HG03066 (cell line): ENCODE results near the gene ASTN1.
"Not testable (repeated sequence)": the region's sequence is repeated elsewhere in the genome, so short reads cannot be mapped to it uniquely, and the experiment has no call there.

ENCODE experiments used
- ATAC-seq: cut with Tn5 transposase; IDR thresholded peaks from one replicate; pipeline ENCODE4 v1.9.1; 2021; ENCODE audit warnings: low read depth; ENCODE audit not compliant: unreplicated experiment

Gene ASTN1

DNA sequence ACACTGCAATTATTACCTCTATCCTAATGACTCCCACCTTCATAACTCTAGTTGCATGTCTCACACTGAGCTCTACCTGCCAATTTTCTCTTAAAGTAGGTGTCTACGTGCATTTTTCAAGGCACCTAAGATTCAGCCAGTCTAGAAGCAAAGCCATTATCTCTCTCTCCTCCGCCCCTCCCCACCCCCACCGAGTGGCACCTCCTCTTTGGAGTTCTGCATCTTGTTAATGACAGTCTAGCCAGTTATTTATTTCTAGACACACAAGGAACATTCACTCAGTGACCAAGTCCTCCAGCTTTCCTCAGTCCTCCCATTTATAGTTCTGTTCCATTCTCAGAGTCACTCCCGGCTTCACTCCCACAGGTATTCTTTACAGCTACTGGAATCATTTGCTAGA, 47.6 kb downstream of the ASTN1 start:
- no peak for ATAC-seq

DNA sequence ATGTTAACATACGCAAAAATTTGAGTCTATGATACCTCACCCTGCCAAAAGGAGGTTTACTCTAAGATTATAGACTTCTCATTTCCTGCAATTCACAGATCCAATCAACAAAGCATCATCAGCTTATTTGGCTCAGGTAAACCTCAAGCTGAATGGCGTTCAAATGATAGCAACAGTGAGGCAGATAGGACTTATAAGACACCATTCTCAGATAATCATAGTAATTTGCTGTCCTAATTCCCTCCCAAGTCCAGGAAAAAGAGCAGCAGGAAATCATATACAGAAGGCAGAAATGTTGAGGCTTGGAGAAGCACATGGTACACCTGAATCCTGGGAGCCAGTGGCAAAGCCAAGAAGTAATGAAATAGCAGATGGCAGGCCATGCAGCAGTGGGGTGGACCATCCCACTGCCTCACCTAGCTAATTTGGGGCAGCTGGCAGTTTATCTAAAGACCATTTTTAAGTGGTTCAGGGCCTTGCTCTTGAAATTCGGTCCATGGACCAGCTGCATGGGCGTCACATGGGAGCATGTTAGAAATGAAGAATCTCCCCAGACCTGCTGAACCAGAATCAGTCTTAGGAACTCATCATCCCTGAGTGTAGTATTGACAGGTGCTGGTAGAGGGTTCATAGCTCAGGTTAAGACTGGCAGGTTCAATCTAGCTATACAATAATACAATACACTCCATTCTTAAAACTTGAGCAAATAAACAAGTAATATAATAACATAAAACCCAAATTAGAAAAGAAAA, 57.7 kb downstream of the ASTN1 start:
- ATAC-seq = no peak

- ATAC-seq = no peak
These were observed 58.3 kb downstream of the ASTN1 start for GRCh38 chr1:177106196-177106595.

GRCh38 chr1:177103005-177103852, 61.3 kb downstream of the ASTN1 start:
- no peak for ATAC-seq

GRCh38 chr1:177092001-177092400, 72.5 kb downstream of the ASTN1 start:
- no peak for ATAC-seq

DNA sequence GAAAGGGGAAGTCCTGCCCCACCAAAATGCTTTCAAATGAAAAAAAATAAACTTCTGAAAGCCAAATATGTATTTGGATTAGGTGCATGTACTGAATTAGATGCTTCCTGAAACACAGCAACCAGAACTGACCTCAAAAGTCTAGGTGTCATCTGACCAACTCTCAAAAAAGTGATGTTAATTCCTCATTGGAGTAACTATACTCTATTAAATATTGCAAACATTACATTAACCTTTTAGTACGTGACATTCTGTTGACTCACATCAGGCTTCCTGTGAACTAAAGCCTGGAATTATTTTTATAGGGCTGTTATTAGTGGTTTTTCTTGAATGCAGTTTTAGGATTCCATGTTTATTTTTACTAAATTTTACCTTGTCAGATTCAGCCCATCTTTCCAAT, 73.5 kb downstream of the ASTN1 start:
- no peak for ATAC-seq

DNA sequence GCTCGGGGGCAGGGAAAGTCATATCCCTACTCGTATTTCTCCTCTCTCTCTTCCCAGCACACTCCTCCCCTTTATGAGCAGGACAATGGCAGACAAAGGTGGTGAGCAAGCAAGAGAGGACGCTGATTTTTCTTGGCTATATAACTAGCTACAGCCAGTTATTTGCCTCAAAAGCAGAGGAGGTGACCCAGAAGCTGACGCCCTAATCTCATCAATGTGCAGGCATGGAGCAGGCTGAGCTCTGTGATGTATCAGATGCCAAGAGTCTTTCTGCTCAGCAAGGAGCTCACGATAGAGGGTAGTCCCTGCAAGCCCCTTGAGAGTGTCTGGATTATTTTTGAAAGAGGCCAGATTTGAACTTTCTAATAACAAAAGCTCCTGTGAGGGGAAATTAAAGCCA, 75.5 kb downstream of the ASTN1 start:
- no peak for ATAC-seq

GRCh38 chr1:177082855-177083693, 81.4 kb downstream of the ASTN1 start:
- ATAC-seq = no peak

DNA sequence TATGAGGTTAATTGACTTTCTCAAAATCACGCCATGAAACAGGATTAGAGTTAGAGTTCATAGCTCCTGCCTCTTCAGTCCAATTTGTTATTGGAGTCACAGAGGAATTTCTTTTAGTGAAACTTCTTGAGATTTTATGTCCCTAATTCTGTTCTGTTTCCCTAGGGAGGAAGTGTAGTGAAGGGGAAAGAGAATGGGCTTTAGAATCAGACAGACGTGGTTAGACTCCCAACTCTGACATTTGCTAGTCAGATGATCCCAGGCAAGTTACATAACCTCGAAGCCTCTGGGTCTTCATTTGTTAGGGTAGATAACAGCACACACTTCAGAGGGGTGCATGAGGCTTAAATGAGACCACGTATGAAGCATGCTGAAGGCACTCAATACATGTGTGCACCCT, 83.9 kb downstream of the ASTN1 start:
- ATAC-seq = no peak

DNA sequence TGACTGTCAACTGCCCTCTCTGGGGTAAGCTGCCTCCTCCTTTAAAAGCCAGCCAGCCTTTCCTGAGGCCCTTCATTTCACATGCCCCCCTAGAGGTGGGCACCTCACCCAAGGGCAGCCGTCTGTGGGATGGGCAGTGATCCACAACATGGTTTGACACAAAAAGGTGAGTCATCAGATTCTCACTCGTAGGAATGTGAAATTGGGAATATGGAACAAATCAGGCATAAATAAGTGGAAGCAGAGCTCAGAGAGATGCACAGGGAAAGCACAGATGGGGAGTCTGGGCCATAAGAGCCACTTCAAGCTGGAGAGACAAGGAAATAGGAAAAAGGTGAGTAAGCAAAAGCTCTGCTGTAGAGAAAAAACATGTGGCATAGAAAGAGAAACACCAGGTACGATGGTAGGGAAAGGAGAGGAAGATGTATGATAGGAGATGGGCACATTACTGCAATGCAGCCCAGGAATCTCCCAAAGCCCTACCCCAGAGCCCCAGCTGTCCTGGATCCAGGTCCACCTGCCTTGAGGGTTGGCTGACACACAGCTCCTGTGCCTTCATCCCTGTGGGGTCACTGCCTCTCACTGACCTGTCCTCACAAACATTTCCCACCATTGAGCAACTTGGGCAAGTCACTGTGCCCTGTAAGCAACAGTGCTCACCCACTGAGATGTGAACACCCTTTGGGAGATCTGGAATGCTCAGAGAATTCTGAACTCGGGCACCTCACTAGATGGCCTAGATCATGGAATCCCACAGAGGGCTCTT, 86.6 kb downstream of the ASTN1 start:
- ATAC-seq = no peak

GRCh38 chr1:177077006-177077405, 87.5 kb downstream of the ASTN1 start:
- ATAC-seq = no peak

GRCh38 chr1:177074811-177075210, 89.7 kb downstream of the ASTN1 start:
- ATAC-seq = not testable (repeated sequence)

DNA sequence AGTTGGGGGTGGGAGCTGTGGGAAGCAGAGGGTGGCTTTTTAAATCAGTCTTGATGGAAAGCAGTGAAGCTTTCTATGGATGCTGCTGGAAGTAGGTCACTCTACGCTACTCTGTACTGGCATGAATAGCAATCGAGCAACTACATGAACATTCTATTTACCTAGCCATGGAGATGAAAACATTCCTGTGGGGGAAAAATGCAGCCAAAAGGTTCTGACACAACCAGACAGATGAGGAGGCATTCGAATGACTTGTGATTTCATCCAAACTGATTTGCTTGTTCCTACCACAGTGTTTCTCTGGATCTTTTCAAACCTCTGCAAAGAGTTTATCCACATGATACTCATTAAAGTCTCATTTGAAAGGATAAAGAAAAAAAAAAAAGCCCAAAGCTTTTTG, 95.0 kb downstream of the ASTN1 start:
- ATAC-seq = no peak

DNA sequence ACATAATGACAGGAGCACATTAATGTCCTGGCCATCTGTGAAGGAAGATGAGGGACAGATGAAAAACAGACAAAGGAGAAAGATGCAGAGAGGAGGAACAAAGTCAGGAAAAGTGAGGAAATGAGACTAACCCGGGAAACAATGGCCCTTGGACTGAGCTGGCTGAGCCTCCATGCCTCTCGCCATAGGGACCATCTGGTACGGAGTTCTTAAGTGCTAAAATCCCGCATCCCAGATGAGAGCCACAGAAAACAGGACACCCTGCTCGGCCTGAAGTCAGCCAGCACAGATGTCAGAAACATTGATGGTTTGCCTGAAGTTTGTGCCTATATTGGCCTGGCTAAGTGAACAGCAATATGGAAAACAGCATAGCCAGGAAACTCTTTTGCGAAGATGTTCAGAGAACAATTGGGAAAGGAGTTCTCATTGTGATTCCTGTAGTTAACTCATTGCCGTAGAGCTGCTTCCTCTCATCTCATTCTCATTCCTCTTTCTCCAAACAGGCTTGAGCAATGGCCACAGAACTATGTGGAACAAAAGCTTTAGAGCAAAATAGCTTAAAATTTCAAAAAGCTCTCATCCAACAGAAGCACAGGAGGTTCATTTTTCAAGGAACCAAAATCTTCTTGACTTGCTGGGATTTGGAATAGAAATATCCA, 96.6 kb downstream of the ASTN1 start:
- no peak for ATAC-seq

- no peak for ATAC-seq
These were observed 99.1 kb downstream of the ASTN1 start for GRCh38 chr1:177065430-177065829.

GRCh38 chr1:177063648-177064047, 100.9 kb downstream of the ASTN1 start:
- ATAC-seq = no peak

DNA sequence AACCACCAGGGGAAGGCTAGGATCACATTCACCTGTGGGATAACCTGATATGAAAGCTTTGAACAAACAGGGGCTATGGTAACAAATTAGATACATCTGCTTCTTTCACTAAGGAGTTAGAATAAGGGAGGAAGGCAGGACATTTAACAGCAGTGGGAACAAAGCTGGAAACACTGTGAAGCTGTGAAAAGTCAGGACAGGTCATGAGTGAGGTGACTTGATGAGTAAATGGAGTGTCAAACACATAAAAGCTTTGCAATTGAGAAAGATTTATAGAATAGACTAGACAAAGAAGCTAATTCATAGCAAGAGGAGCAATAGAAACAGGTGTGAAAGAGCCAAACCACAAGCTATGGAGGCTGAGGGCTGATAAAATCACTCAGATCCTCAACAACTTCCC, 110.0 kb downstream of the ASTN1 start:
- no peak for ATAC-seq

DNA sequence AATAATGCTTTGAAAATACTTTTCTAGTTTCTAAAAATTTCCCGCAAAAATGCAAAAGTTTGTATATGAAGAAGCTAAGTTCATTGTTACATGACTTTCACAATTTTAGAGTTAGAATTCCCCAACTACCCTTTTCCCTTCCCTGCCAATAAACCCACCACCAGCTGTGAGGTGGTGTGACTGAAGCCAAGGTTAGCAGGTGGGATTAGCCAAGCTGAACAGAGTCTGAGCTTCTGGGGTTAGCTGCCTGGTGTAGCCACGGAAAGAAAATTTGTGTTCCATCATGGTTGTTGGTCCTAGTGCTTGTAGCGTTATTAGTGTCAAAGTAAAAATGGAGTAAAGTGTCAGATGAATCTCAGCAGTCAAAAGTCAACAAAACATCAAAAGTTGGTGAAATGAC, 110.9 kb downstream of the ASTN1 start:
- ATAC-seq = no peak

DNA sequence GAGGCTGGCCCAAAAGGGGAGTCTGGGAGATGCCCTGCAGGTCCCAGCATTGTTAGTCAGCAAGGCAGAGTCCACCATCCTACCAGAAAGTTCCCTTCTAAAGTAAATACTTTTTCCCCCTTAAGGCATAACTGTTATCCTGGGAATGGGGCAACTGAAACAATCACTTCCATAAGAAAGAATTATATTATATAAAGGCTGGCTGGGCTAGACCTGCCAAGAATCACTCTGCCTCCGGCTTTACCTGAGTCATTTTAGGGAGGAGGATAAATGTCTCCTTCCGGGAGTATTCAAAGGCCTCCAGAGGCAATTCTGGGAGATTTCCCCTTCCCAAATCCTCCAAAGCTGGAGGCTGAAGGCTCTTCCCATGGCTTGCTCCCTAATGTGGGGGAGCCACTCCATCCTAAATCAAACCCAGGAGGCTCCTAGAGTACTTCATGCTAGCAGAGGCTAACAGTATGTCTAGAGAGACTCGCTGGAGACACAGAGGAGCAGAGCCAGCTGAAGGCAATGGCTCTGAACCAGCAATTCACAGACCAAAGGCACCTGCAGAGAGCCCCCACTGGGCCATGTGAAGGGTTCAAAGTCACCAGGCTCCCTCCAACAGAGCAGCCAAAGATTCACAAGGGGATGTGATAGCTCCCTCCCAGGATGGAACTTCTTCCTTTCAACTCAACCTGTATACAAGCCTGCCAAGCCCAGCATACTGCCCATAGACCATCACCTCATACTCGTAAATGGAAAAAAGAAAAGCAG, 116.0 kb downstream of the ASTN1 start:
- no peak for ATAC-seq
